Measurements from ENCODE around the gene MSLN.

Gene MSLN

DNA sequence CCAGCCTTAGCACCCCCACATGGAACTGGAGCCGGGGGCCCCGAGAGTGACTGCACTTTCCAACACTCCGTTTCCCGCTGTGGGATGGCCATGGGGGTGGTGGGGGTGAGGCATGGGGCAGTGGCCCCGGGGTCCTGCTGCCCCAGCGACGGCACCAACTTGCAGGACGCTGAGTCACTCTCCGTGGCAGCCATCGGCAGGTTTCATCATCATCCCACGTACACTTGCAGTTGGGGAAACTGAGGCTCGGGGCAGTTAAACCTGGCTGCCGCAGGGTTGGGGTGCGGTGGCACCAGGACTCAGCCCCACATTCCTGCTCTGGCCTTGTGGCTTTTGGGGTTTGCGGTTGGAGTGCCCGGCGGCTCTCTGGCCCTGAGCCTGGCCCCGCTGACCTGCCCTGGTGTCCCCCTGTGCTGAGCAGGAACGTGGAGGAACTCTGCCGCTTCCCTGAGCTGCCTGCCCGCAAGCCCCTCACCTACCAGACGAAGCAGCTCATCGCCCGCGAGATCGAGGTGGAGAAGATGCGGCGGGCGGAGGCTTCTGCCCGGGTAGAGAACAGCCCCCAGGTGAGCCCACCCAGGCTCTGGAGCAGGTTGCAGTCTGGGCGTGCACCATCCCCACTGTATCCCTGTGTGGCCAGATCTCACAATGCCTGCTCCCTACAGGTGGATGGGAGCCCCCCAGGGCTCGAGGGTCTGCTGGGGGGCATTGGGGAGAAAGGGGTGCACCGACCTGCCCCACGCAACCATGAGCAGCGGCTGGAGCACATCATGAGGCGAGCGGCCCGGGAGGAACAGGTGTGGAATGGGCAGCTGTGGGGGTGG is 36.0 kb downstream of the MSLN start:
- no peak overlapping the region for H2AFZ ChIP-seq (ENCODE audit: low read depth)
- H3K9ac ChIP-seq = no peak overlapping the region
- TF ChIP-seq, protein P1, sequence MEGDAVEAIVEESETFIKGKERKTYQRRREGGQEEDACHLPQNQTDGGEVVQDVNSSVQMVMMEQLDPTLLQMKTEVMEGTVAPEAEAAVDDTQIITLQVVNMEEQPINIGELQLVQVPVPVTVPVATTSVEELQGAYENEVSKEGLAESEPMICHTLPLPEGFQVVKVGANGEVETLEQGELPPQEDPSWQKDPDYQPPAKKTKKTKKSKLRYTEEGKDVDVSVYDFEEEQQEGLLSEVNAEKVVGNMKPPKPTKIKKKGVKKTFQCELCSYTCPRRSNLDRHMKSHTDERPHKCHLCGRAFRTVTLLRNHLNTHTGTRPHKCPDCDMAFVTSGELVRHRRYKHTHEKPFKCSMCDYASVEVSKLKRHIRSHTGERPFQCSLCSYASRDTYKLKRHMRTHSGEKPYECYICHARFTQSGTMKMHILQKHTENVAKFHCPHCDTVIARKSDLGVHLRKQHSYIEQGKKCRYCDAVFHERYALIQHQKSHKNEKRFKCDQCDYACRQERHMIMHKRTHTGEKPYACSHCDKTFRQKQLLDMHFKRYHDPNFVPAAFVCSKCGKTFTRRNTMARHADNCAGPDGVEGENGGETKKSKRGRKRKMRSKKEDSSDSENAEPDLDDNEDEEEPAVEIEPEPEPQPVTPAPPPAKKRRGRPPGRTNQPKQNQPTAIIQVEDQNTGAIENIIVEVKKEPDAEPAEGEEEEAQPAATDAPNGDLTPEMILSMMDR (conservative IDR thresholded peaks at IDR 0.05; ENCODE audit: low read depth, low read length) = no peak
- H3K36me3 ChIP-seq (ENCODE audit: insufficient read depth) = no peaks in the 10 kb centered on the region
- H3K27me3 ChIP-seq (ENCODE audit: insufficient read depth, low read depth) = peaks cover 31% of the 10 kb centered on the region
- H3K4me3 ChIP-seq (IDR thresholded peaks at IDR 0.05; ENCODE audit: insufficient read depth, low read depth, low read length) = no peak overlapping the region
- peaks cover 8% of the 10 kb centered on the region for H3K4me1 ChIP-seq (ENCODE audit: low read depth, poor library complexity, severe bottlenecking)
- H4K20me1 ChIP-seq (ENCODE audit: insufficient read depth) = no peaks in the 10 kb centered on the region
- no peak overlapping the region for H3K27ac ChIP-seq
- no peaks in the 10 kb centered on the region for H3K79me2 ChIP-seq (ENCODE audit: insufficient read depth, low read depth)
- no peak overlapping the region for H3K4me2 ChIP-seq

DNA sequence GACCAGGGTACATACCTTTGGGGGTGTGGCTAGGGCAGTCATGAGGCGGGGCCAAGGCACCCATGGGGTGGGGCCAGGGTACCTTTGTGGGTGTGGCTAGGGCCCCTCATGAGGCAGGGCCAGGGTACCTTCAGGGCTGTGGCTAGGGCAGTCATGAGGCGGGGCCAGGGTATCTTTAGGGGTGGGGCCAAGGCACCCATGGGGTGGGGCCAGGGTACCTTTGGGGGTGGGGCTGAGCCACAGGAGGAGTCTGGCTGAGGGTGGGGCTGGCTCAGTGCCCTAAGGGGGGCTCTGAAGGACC is 36.5 kb downstream of the MSLN start:
- peaks cover 37% of the 10 kb centered on the region for H3K27me3 ChIP-seq (ENCODE audit: insufficient read depth, low read depth)
- H3K9ac ChIP-seq = no peak overlapping the region
- no peak overlapping the region for H3K27ac ChIP-seq
- H3K4me2 ChIP-seq = no peak overlapping the region
- peaks cover 8% of the 10 kb centered on the region for H3K4me1 ChIP-seq (ENCODE audit: low read depth, poor library complexity, severe bottlenecking)
- H3K79me2 ChIP-seq (ENCODE audit: insufficient read depth, low read depth) = no peaks in the 10 kb centered on the region
- H4K20me1 ChIP-seq (ENCODE audit: insufficient read depth) = no peaks in the 10 kb centered on the region
- no peaks in the 10 kb centered on the region for H3K36me3 ChIP-seq (ENCODE audit: insufficient read depth)
- no peak overlapping the region for H3K4me3 ChIP-seq (IDR thresholded peaks at IDR 0.05; ENCODE audit: insufficient read depth, low read depth, low read length)
- TF ChIP-seq, protein P1 (conservative IDR thresholded peaks at IDR 0.05; ENCODE audit: low read depth, low read length) = no peak
- no peak overlapping the region for H2AFZ ChIP-seq (ENCODE audit: low read depth)

DNA sequence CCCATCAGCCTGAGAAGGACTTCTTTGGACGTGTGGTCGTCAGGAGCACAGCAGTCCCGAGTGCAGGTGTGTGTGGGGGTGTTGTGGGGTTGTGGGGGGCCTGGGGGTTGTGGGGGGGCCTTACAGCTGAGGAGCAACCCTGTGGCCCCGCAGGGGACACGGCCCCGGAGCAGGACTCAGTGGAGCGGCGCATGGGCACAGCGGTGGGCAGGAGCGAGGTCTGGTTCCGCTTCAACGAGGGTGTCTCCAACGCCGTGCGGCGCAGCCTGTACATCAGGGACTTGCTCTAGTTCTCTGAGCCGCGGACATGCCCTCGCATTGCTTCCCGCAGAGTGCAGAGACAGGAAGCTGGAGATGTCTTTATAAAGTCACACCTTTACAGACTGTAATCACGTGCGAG is 37.2 kb downstream of the MSLN start:
- TF ChIP-seq, protein P1 (conservative IDR thresholded peaks at IDR 0.05; ENCODE audit: low read depth, low read length) = no peak
- Histone ChIP-seq H3K79me2 (ENCODE audit: insufficient read depth, low read depth) (no peaks in the 10 kb centered on the region), H3K27ac (no peak overlapping the region), H3K4me3 (IDR thresholded peaks at IDR 0.05; ENCODE audit: insufficient read depth, low read depth, low read length) (no peak overlapping the region), H3K27me3 (ENCODE audit: insufficient read depth, low read depth) (peaks cover 43% of the 10 kb centered on the region), H3K36me3 (ENCODE audit: insufficient read depth) (no peaks in the 10 kb centered on the region), H3K4me1 (ENCODE audit: low read depth, poor library complexity, severe bottlenecking) (peaks cover 8% of the 10 kb centered on the region), H2AFZ (ENCODE audit: low read depth) (no peak overlapping the region), H4K20me1 (ENCODE audit: insufficient read depth) (no peaks in the 10 kb centered on the region), H3K9ac (no peak overlapping the region), H3K4me2 (no peak overlapping the region)

DNA sequence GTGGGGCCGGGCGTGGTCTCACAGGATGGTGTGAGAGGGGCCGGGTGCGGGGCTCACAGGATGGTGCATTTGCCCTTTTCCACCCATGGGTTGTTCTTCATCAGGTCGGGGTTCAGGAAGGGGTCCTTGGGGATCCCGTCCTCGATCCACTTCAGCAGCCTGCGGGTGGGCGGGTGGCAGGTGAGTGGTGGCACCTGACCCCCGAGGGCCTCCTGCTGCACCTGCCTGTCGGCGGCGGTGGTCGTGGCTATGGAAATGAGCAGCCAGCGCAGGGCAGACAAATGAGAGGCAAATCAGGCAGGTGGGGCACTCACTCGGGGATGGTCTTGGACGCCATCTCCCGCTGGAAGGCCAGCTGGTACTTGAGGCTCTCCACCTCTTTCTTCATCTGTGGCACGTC is 38.1 kb downstream of the MSLN start:
- Histone ChIP-seq H3K27me3 (ENCODE audit: insufficient read depth, low read depth) (peaks cover 53% of the 10 kb centered on the region), H3K27ac (no peak overlapping the region), H3K4me2 (no peak overlapping the region), H3K9ac (no peak overlapping the region), H3K4me1 (ENCODE audit: low read depth, poor library complexity, severe bottlenecking) (peaks cover 8% of the 10 kb centered on the region), H4K20me1 (ENCODE audit: insufficient read depth) (no peaks in the 10 kb centered on the region), H3K4me3 (IDR thresholded peaks at IDR 0.05; ENCODE audit: insufficient read depth, low read depth, low read length) (no peak overlapping the region), H2AFZ (ENCODE audit: low read depth) (no peak overlapping the region), H3K79me2 (ENCODE audit: insufficient read depth, low read depth) (no peaks in the 10 kb centered on the region), H3K36me3 (ENCODE audit: insufficient read depth) (no peaks in the 10 kb centered on the region)
- TF ChIP-seq, protein P1 (conservative IDR thresholded peaks at IDR 0.05; ENCODE audit: low read depth, low read length) = no peak

Measured in KMS-11 (cell line).